Activated CD4-positive, alpha-beta T cell treated with anti-CD3 and anti-CD28 coated beads, Interleukin-2, amount 50 U/mL, for 4 hours (primary cell): ENCODE results near the gene OR1F1.
A peak's percentile ranks its signal among the peaks of the same experiment; 100 is the strongest.
"Not testable (repeated sequence)": the region's sequence is repeated elsewhere in the genome, so short reads cannot be mapped to it uniquely, and the experiment has no call there.

Experiments
- DNase-seq, 2 experiments: peaks; one replicate each; pipeline ENCODE4 v3.0.0-alpha.2; 2020

Gene OR1F1

DNA sequence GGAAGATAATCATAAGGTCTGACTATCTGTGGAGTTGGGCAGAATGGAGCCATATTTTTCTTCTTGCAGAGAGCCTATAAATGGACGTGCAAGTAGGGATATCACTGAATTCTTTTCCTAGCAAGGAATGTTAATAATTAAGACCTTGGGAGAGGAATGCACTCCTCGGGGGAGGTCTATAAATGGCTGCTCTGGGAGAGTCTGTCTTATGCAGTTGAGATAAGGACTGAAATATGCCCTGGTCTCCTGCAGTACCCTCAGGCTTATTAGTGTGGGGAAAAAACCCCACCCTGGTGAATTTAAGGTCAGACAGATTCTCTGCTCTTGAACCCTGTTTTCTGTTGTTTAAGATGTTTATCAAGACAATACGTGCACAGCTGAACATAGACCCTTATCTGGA, 17.9 kb downstream of the OR1F1 start:
- DNase-seq = not testable (repeated sequence)

DNA sequence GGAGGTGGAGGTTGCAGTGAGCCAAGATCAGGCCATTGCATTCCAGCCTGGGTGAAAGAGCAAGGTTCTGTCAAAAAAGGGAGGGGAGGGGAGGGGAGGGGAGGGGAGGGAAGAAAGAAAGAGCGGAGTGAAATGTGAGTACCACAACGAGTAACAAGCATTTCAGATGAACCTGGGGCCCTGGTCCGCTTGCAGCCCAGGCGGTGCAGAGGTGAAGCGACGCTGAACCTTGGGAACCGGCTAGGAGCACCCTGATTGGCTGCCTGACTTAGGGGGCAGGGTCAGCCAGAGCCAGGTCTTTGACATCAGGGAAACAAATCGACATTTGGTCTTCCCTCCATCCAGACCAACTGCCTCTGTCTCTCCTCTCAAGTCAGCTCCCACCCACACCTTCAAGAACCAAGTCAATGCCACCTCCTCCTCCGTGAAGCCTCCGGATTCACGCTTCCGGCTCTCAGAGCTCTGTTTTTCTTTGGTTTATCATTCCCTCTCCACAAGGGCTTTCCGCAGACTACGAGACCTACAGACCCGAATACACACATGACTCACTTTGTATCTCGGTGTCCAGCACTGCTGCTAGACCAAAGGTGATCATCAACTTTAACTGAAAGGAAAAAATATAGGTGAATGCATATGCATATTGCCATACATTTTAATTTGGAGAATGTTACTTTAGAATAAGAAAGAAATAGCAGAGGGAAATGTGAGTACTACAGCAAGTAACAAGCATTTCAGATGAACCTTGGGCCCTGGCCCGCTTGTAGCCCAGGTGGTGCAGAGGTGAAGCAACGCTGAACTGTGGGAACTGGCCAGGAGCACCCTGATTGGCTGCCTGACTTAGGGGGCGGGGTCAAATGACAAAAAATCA, 19.3 kb downstream of the OR1F1 start:
- DNase-seq = no peak

GRCh38 chr16:3212006-3212405, 24.0 kb downstream of the OR1F1 start:
- DNase-seq = no peak

DNA sequence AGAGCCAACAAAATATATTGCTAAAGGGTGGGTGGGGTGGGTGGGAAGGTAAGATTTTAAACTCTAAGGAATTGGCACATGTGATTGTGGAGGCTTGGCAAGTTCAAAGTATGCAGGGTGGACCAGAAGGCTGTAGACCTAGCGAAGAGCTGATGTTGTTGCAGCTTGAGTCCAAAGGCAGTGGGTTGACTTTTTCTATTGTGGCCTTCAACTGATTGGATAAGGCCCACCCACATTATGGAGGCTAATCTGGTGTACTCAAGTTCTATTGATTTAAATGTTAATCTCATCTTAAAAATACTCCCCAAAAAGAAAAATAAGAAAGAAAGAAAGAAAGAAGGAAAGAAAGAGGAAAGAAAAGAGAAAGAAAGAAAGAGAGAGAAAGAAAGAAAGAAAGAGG, 24.6 kb downstream of the OR1F1 start:
- DNase-seq = no peak

DNA sequence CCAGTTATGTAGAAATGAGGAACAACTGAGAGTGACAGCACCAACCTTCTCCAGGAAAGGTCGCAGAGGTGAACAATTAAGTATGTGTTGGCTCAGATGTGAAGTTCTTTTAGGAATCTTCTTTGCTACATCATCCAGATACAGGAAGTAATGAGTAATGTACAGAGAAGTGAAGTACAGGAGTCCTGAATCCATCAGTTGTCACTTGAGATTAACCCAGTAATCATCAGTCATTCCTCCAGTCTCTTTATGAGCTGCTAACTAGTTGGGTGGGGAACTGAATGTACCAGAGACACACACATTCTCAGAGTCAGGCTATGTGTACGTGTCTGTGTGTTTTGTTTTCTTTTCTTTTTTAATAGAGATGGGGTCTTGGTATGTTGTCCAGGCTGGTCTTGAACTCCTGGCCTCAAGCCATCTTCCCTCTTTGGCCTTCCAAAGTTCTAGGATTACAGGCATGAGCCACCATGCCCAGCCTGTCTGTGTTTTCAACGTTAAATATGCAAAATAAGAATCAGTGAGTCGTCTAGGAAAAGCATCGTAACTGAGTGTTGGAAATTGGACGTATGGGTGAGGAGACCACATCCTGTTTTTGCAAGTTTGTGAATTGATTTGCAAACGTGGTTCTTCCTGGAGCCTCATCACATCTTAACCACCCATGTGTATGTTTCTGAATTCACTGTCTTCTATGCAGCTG, 27.0 kb downstream of the OR1F1 start:
- DNase-seq = no peak

- no peak for DNase-seq
Measured at GRCh38 chr16:3215601-3216262, 27.7 kb downstream of the OR1F1 start.

DNA sequence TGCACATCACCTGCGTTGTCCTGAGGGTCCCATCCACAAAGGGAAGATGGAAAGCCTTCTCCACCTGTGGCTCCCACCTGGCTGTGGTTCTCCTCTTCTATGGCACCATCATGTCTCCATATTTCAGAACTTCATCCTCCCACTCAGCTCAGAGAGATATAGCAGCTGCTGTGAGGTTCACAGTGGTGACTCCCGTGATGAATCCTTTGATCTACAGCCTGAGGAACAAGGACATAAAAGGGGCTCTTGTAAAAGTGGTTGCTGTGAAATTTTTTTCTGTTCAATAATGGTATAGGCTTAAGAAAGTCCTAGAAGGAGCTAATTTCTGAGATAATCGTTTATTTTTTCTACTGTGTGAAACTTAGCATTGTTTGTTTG, 28.2 kb downstream of the OR1F1 start:
- no peak for DNase-seq

DNA sequence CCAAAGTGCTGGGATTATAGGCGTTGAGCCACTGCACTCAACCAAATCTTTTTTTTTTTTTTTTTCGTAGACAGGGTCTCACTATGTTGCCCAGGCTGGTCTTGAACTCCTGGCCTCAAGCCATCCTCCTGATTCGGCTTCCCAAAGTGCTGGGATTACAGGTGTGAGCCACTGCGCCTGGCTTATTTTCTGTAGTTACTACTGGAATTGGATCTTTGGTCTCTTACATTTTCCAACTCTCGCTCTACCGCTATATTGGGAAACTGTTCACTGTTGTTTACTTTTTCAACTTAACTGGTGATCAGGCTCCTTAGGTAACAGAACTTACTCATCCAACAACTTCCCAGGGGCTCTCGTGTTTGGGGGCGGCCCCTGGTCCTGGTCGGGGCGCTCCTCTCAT, 32.8 kb downstream of the OR1F1 start:
- DNase-seq = no peak

DNA sequence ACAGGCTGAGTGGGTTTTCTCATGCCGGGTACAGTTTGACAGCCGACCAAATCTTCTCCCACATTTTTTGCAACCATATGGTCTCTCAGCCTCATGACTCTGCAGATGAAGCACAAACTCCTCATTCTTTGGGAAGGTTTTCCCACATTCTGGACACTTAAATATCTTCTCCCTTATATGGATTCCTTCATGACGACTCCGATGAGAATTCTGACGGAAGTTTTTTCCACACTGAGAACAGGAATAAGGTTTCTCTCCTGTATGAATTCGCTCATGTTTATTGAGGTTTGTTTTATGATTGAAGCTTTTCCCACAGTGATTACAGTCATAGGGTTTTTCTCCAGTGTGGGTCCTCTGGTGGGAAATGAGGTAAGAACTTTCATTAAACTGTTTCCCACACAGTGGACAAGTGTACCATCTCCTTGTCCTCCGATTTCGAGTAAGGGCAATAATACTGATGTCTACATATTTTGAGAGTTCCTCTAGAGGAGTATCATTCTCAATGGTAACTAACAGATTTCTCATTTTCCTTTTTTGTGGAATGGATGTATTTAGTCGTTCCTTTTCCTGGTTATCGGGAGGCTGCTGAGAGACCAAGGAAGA, 36.0 kb downstream of the OR1F1 start:
- no peak for DNase-seq

DNA sequence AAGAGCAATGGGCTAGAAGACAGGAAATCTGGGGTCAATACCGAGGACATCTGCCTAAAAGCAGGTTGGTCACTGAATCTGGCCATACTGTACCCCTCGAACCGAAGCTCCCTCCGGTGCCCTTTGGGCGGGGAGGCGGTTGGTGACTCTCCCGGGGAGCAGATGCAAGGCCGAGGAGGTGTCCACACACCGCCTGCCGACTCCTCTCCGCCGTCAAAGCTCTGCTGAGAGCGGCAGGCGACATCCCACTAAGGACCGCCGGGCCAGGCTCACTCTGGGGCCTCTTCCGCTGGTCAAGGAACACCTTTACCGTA, 46.5 kb downstream of the OR1F1 start:
- DNase-seq = no peak

GRCh38 chr16:3234857-3235561, 47.0 kb downstream of the OR1F1 start, which contains the start of gene ZNF200:
ZNF200 (minus strand) TSS chr16:3235158; CDS start chr16:3233755, 1,403 bp downstream.
- peak; percentile 90 to 91 for DNase-seq

DNA sequence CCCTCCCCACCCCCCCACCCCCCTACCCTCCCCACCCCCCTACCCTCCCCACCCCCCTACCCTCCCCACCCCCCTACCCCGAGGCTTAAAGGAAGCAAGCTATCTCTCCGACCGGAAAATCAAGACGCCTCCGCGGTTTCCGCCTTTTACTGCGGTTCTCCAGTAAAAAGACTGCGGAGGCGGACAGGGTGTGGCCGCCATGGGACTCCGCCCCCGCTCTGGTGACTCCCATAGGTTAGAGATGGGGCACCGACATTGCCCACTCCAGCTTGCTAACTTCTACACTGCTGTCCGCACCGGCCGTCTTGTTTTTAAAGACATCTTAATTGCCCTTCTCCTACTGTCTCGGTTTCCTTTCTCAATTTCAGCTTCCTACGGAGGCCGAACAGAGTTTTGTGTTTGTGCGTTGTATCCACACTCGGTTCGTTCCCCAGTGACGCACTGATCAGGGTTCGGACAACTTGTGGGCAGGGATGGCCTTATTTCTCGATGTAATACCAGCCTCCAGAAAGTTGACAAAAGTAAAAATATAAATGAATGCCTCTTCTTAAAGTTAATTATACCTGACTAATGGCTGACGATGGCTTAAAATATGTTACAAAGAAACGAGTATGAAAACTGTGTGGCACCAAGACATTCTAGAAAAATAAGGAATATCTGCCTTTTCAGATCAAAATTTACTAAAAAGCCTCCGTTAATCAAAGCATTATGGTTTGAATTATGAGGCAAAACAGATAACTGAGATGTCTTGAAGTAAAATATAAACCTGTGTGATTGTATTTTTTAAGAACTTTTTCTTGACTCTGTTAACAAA, 48.1 kb downstream of the OR1F1 start:
- peak; percentile 26 to 42 for DNase-seq

- no peak for DNase-seq
Measured at GRCh38 chr16:3241761-3242160, 53.8 kb downstream of the OR1F1 start.

DNA sequence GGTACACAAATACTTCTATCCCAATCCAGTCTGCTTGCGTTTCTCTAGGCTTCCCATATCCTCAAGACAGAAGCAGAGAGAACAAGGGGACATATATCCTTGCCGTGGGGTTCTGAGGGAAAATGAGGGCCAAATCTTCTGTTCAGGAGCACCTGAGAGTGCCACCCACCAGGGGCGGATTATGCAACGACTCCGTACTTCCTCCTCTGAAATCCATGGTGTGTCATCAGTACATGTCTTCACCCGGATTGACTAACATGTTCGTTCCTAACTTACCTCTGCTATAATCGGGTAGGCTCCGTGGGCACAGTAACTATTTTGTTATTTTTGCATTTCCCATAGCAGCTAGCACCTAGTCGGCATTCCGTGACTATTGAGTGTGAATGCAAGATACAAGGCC, 54.7 kb downstream of the OR1F1 start:
- DNase-seq = no peak

DNA sequence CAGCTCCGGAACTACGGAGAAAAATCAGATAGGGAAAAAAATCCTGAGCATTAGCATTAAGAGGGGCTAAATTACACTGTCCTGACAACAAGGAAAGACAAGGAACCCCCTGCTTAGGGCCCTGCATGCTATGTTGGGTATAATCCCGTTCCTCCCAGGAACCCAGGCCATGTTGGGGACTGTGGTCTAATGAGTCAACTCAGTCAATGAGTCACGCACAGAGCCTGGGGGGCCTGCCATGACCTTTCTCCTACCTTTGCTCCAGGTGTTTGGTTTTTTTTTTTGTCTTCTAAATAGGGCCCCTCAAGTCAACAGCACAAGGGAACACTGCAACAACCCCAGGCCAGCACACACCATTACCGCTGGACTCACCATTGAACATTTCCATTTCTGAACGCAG, 55.9 kb downstream of the OR1F1 start:
- no peak for DNase-seq

- DNase-seq = no peak
Measured at GRCh38 chr16:3246002-3246401, 58.0 kb downstream of the OR1F1 start.

- DNase-seq = no peak
Measured at GRCh38 chr16:3246876-3247275, 58.9 kb downstream of the OR1F1 start.

GRCh38 chr16:3248596-3248995, 60.6 kb downstream of the OR1F1 start:
- DNase-seq = no peak

DNA sequence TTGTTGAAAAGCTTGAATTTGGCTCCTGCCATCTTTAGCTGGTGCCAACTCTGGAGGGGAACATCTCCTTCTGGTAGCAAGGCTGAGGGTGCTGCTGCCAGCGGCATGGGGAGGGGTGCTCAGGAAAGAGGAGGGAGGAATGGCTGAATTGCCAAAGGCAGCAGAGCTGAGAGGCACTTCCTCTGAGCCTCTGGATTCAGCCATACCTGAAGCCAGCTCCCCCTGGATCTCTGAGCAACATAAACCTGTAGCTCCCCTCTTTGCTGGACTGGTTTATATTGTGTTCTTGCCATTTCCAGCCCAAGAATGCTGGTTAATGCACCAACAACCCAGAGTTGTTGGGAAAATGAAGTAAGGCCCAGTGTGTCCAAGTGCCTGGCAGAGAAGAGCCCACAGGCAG, 61.0 kb downstream of the OR1F1 start:
- no peak for DNase-seq

- no peak for DNase-seq
Measured at GRCh38 chr16:3249451-3249850, 61.4 kb downstream of the OR1F1 start.

GRCh38 chr16:3252967-3253366, 65.0 kb downstream of the OR1F1 start:
- DNase-seq = no peak

DNA sequence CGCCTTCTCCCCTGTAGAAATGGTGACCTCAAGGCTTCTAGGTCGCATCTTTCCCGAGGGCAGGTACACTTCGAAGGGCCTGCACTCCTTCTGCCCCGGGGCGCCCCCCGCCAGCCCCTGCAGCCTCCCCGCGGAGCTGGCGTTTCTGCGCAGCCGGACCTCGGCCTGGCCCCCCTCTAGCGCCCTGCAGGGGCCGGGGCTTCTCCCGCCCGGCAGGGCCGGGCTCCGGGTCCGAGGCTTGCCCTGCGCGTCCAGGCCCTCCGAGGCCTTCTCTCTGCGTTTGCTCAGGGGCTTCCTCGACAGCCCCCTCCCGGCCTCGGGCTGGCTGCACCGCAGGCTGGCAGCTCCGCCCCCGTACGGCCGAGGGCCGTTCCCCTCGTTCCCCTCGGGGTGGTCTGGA, 66.3 kb downstream of the OR1F1 start:
- DNase-seq = no peak
